Measurements from ENCODE around the gene ROBO1. TPM values are rescaled to one million over a fixed set of nuclear protein-coding genes. Genes with fewer than 3 reads are reported as not detected.

The ROBO1 gene
- total RNA-seq, 2 donors from 2014 or later = not detected

DNA sequence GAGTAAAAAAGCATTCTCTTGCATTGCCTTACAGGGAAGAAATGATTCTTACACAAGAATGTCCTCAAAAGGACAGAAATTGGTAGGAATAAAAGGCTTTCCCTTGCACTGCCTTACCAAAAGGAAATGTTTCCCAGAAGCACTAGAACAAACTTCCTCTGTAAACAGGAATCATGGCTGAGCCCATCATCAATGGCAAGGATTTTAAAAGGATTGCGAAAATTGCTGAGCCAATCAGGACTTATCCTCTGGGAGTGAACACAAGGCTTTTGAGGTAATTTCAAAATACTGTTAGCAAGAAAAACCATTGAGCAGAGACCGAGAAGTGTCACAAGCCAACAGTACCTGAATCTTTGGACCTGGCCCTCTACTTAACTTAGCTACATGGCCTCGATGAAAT lies 897.3 kb downstream of the ROBO1 start:
- Mint-ChIP-seq H3K27ac (no peak overlapping the region), H3K27me3 (no peaks in the 10 kb centered on the region), H3K4me3 (no peak overlapping the region), H3K4me1 (no peaks in the 10 kb centered on the region), H3K36me3 (ENCODE audit: low read depth) (no peaks in the 10 kb centered on the region)
- H3K9me3 ChIP-seq (ENCODE audit: control insufficient read depth, low read length, poor library complexity, severe bottlenecking) = peaks cover 3% of the 10 kb centered on the region
- DNase-seq = no peak
- ATAC-seq = no peak

DNA sequence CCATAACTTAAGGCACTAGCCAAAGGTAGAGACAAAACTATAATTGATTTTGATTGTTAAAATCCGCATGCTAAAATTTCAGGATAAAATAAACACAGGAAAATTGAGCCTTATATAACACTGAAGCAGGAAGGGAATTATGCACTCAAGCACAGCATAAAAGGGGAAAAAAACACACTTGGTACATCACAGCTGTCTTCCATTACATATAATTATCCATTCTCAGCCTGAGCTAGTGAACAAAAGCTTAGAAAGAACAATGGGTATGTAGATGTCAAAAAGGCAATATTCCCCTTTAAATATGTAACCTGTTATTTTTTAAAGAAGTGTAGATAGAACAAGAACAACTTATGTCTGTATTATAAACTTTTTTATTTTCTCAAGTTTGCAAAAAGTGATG lies 899.2 kb downstream of the ROBO1 start:
- H3K36me3 Mint-ChIP-seq (ENCODE audit: low read depth) = no peaks in the 10 kb centered on the region
- peaks cover 3% of the 10 kb centered on the region for H3K9me3 ChIP-seq (ENCODE audit: control insufficient read depth, low read length, poor library complexity, severe bottlenecking)
- no peak overlapping the region for H3K27ac Mint-ChIP-seq
- H3K4me3 Mint-ChIP-seq = no peak overlapping the region
- no peaks in the 10 kb centered on the region for H3K4me1 Mint-ChIP-seq
- no peak for ATAC-seq
- H3K27me3 Mint-ChIP-seq = no peaks in the 10 kb centered on the region
- DNase-seq = no peak

DNA sequence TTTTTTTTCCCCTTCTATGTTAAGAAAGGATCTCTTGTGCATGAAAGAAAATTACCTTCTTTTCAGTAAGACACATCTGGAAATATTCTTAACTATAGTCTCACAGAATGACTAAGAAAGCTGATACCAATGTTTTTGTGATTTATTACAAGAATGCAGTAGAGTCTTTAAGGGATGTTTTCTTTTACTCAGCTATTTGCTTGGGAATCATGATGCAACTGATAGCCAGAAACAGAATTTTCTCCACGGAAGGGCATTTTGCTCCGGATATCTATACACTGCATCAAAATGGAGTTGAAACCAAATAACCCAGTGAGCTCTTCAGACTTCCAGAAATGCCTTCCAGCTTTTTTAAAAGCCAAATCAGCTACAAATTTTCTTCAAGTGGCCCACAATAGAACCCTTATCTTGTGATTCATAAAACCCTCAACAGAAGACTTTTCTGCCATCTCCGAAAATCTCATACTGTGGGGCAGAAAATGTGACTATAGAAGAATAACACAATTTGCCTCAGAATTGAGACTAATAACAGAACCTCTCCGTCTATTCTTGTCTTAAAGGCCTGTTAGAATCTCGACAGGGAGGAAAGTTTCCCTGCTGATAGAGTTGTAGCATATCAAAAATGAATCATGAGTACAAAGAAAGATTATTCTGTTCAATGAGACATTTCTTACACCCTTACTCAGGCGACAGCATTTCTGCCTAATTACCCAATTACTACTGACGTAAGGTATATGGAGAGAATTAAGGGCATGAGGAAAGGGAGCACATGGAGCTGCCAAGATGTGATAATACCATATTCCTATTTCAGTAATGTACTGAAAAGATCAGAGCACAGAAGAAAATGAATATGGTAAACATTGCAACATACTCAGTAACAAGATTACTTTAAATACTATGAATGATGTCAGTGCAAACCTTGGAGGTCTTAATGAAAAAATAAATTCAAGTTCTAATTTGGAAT lies 900.1 kb downstream of the ROBO1 start:
- Mint-ChIP-seq H3K27ac (no peak overlapping the region), H3K4me3 (no peak overlapping the region), H3K27me3 (no peaks in the 10 kb centered on the region), H3K36me3 (ENCODE audit: low read depth) (no peaks in the 10 kb centered on the region), H3K4me1 (no peaks in the 10 kb centered on the region)
- DNase-seq = no peak
- ATAC-seq = no peak
- peaks cover 3% of the 10 kb centered on the region for H3K9me3 ChIP-seq (ENCODE audit: control insufficient read depth, low read length, poor library complexity, severe bottlenecking)

DNA sequence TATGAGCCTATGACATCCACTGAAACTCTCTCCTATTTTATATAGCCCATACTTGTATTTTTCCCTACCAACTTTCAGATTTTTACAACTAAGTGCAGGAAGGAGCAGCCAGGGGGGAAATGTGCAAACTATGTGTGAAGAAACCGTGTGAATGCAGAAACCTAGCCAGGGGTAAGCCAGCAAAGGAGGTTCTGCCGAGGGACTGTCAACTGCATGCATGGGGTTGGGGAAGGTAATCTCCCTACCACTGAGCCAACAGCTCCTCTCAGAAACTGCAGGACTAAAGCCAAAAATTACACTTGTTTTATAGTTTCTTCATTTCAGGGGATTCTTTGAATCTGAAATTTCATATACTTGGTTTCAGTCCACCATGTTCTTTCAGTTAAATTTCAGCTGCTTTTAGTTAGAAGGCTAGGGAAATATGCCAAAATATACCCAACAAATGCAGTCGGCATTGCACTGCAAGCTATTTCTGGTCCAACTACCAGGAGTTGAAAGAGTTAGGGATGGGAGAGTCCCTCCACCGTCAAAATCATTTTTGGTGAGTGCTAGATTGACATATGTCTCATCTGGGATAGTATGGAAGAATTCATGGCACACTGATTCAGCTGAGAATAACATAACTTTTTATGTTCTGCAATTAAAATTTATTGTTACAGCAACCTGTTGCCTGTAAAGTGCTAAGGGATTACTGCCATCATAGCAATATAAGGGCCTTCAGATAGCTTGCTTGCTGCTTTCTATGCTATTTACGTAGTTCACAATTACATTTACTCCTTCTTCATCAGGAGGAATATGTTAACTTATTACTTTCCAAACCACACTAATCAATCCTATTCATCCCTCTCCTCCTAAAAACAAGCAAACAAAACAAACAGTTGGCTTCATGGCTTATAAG lies 904.2 kb downstream of the ROBO1 start:
- Mint-ChIP-seq H3K27ac (no peak overlapping the region), H3K4me3 (no peak overlapping the region), H3K4me1 (no peaks in the 10 kb centered on the region), H3K36me3 (ENCODE audit: low read depth) (no peaks in the 10 kb centered on the region), H3K27me3 (no peaks in the 10 kb centered on the region)
- ATAC-seq = no peak
- no peak for DNase-seq
- H3K9me3 ChIP-seq (ENCODE audit: control insufficient read depth, low read length, poor library complexity, severe bottlenecking) = peaks cover 6% of the 10 kb centered on the region

DNA sequence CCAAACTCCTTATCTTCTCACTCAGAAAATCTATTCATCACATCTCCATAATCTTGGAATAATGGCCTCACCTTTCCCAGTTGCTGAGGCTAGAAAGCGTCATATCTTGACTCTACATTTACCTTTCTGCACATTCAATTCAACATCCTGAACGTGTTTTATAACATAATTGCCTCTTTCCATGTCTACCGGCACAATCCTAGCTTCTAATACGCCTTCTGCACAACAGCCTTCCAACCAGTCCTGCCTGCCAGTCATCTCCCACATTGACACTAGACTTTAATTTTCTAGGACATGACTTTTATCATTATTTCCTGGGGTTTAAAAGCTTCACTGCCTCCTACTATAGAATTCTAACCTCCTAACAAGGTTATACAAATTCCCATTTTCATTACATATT lies 906.6 kb downstream of the ROBO1 start:
- H3K27ac Mint-ChIP-seq = no peak overlapping the region
- H3K4me3 Mint-ChIP-seq = no peak overlapping the region
- no peak for DNase-seq
- no peaks in the 10 kb centered on the region for H3K36me3 Mint-ChIP-seq (ENCODE audit: low read depth)
- no peaks in the 10 kb centered on the region for H3K27me3 Mint-ChIP-seq
- no peak for ATAC-seq
- H3K4me1 Mint-ChIP-seq = no peaks in the 10 kb centered on the region
- peaks cover 6% of the 10 kb centered on the region for H3K9me3 ChIP-seq (ENCODE audit: control insufficient read depth, low read length, poor library complexity, severe bottlenecking)

DNA sequence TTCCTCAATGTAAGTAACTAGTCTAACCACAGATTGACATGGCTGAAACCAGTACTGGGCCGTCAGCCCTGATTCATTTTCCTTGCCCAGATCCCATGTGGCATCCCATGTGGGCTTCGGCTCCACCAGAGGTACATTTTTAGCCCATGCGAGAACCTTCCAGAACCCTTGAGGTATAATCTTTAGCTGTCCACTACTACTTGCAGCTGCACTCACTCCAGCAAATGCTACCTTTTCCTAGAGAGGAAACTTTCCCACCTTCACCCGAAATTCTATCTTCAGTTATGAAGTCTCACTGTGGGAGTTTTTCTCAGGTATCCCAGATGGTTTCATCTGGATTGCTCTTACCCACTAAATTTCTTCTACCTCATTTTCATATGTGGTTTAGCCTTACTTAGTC lies 907.2 kb downstream of the ROBO1 start:
- no peaks in the 10 kb centered on the region for H3K27me3 Mint-ChIP-seq
- H3K36me3 Mint-ChIP-seq (ENCODE audit: low read depth) = no peaks in the 10 kb centered on the region
- no peak for DNase-seq
- H3K4me3 Mint-ChIP-seq = no peak overlapping the region
- no peaks in the 10 kb centered on the region for H3K4me1 Mint-ChIP-seq
- no peak for ATAC-seq
- peaks cover 3% of the 10 kb centered on the region for H3K9me3 ChIP-seq (ENCODE audit: control insufficient read depth, low read length, poor library complexity, severe bottlenecking)
- H3K27ac Mint-ChIP-seq = no peak overlapping the region

DNA sequence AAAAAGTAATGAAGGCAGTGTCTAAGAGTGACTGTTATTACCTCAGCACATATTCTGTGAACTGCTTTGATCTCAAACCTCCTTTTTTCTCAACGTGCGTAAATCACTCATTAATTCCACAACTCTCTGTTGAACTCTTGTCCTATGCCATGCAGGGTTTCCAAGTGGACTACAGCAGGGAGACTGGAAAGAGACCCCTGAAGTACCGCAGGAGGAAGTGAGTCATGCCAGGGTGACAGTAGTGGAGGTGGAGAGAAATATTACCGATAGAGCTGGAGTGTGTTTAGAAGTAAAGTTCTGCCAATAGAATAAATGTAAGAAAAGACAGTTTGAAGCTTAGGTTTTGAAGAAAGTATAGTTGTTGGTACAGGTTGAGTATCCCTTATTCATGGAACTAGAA lies 908.9 kb downstream of the ROBO1 start:
- ATAC-seq (no peak), DNase-seq (no peak)
- H3K27ac Mint-ChIP-seq = no peak overlapping the region
- peaks cover 3% of the 10 kb centered on the region for H3K9me3 ChIP-seq (ENCODE audit: control insufficient read depth, low read length, poor library complexity, severe bottlenecking)
- no peaks in the 10 kb centered on the region for H3K4me1 Mint-ChIP-seq
- H3K36me3 Mint-ChIP-seq (ENCODE audit: low read depth) = no peaks in the 10 kb centered on the region
- no peak overlapping the region for H3K4me3 Mint-ChIP-seq
- no peaks in the 10 kb centered on the region for H3K27me3 Mint-ChIP-seq

DNA sequence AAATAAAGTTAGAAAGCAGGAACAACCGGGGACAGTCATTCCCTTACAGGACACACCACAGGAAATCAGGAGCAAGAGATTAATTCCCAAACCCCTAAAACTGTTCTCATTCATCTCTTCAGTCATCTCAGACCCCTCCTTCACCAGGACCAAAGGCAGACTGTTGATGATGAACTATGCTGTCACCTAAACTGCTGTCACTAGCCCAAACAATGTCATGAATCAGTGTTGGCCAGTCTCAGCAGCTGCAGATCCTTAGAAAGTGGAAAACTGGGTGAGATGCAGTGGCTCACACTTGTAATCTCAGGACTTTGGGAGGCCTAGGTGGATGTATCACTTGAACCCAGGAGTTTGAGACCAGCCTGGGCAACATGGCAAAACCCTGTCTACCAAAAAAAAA lies 909.6 kb downstream of the ROBO1 start:
- no peaks in the 10 kb centered on the region for H3K27me3 Mint-ChIP-seq
- ATAC-seq = no peak
- no peaks in the 10 kb centered on the region for H3K36me3 Mint-ChIP-seq (ENCODE audit: low read depth)

DNA sequence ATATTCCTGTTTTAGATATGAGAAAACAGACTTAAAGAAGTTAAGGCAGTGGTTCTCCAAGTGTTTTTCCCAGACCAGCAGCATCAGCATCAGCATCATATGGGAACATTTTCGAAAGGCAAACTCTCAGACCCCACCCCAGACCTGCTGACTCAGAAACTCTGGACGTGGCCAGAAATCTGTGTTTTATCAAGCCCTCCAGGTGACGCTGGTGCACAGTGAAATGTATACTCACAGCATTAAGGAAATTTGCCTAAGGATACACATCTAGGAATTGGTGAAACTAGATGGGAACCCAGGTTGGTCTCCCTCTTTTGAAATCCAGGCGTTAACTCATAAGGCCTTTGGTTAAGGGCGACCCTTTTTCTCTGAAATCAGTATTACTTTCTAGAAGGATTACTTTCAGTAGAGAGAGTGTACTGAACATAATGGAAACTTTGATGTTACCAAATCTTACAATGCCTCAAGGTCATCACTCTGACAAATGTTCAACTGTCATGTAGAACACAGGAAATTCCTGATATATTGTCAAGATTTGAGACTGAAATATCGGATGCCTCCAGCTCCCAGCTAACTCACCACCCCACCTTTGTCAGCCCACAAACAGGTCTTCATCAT lies 910.2 kb downstream of the ROBO1 start:
- no peaks in the 10 kb centered on the region for H3K27me3 Mint-ChIP-seq
- DNase-seq = no peak
- H3K4me1 Mint-ChIP-seq = no peaks in the 10 kb centered on the region
- no peaks in the 10 kb centered on the region for H3K36me3 Mint-ChIP-seq (ENCODE audit: low read depth)
- H3K4me3 Mint-ChIP-seq = no peak overlapping the region
- H3K9me3 ChIP-seq (ENCODE audit: control insufficient read depth, low read length, poor library complexity, severe bottlenecking) = peaks cover 3% of the 10 kb centered on the region
- ATAC-seq = no peak
- no peak overlapping the region for H3K27ac Mint-ChIP-seq

More for the DNA sequence above, 909.6 kb downstream of the ROBO1 start:
- no peak for DNase-seq
- no peak overlapping the region for H3K27ac Mint-ChIP-seq
- no peaks in the 10 kb centered on the region for H3K4me1 Mint-ChIP-seq
- no peak overlapping the region for H3K4me3 Mint-ChIP-seq
- peaks cover 3% of the 10 kb centered on the region for H3K9me3 ChIP-seq (ENCODE audit: control insufficient read depth, low read length, poor library complexity, severe bottlenecking)

DNA sequence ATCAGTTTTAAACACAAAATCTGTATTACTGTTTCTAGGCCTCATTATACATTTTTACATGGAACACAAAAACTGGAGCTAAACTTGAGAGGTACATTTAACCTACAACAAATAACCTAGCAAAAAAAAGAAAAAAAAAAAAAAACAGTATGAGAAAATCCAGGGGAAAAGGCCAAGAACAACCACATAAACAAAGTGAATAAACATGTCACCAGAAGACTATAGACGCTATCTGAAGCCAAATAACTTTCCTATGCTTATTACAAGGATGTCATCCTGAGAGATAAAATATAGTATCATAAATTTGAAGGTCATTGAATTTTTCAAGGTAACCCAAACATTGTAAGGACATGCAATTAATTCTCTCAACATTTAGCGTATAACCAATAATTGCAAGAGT lies 911.6 kb downstream of the ROBO1 start:
- Mint-ChIP-seq H3K4me3 (no peak overlapping the region), H3K27ac (no peak overlapping the region), H3K27me3 (no peaks in the 10 kb centered on the region), H3K4me1 (no peaks in the 10 kb centered on the region), H3K36me3 (ENCODE audit: low read depth) (no peaks in the 10 kb centered on the region)
- DNase-seq (no peak), ATAC-seq (no peak)
- H3K9me3 ChIP-seq (ENCODE audit: control insufficient read depth, low read length, poor library complexity, severe bottlenecking) = no peaks in the 10 kb centered on the region

DNA sequence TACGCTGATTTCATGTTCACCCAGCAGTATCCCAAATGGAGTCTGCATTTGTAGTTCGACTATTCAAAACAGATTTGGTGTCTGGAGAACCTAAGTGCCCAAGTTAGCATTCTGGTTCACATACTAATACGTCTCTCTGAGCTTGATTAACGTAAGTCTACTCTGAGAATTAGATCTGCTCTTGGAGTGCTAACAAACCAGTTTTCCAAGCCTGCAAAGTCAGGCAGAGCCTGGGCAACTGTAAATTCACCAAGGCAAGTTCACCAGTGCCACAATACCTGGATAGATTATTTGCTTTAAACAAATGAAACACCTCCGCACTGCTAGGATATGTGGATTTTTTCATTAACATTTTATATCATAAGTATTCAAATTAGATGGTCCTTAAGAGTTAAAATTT lies 912.6 kb downstream of the ROBO1 start:
- Mint-ChIP-seq H3K4me3 (no peak overlapping the region), H3K27ac (no peak overlapping the region), H3K27me3 (no peaks in the 10 kb centered on the region), H3K36me3 (ENCODE audit: low read depth) (no peaks in the 10 kb centered on the region), H3K4me1 (no peaks in the 10 kb centered on the region)
- no peak for ATAC-seq
- H3K9me3 ChIP-seq (ENCODE audit: control insufficient read depth, low read length, poor library complexity, severe bottlenecking) = no peaks in the 10 kb centered on the region
- no peak for DNase-seq

DNA sequence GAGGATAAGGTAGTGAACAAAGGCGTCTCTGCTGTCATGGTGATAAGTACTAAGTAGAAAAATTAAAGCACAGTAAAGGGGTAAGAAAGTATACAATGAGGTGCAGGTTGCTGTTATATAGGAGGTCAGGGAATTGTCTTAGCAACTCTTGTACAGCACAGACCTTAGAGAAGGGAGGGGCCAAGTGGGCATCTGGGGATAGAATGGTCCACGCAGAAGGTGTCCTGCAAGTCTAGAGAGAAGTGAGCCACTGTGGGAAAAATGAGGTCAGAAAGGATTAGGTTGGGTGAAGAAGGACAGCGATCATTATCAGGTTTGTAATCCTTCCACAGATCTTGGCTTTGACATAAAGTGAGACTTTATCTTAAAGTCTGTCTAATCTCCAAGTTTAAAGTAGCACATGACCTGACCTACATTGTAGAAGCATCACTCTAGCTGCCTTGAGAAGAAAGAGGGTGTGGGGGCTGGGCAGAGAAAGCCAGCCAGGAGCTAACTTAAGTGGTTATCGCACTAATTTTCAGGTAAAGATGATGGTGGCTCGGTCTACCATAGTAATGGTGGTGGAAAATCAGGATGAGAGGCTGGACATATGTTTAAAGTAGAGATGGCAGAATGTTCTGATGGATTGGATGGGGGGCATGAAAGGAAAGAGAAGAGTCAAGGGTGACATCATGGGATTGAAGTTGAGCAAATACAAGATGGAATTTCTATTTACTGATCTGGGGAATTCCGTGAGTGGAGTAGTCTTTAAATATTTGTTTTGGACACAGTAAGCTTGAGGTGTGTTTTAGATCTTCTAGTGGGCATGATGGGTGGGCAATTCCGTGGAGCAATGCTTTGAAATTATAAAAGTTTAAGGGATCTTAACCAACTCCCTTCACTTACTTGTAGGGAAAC lies 919.2 kb downstream of the ROBO1 start:
- no peaks in the 10 kb centered on the region for H3K4me1 Mint-ChIP-seq
- no peak overlapping the region for H3K27ac Mint-ChIP-seq
- DNase-seq (no peak), ATAC-seq (no peak)
- no peaks in the 10 kb centered on the region for H3K36me3 Mint-ChIP-seq (ENCODE audit: low read depth)
- H3K9me3 ChIP-seq (ENCODE audit: control insufficient read depth, low read length, poor library complexity, severe bottlenecking) = no peaks in the 10 kb centered on the region
- no peaks in the 10 kb centered on the region for H3K27me3 Mint-ChIP-seq
- no peak overlapping the region for H3K4me3 Mint-ChIP-seq
